ENCODE data around the gene GRIP2.

- TF ChIP-seq, protein P1, sequence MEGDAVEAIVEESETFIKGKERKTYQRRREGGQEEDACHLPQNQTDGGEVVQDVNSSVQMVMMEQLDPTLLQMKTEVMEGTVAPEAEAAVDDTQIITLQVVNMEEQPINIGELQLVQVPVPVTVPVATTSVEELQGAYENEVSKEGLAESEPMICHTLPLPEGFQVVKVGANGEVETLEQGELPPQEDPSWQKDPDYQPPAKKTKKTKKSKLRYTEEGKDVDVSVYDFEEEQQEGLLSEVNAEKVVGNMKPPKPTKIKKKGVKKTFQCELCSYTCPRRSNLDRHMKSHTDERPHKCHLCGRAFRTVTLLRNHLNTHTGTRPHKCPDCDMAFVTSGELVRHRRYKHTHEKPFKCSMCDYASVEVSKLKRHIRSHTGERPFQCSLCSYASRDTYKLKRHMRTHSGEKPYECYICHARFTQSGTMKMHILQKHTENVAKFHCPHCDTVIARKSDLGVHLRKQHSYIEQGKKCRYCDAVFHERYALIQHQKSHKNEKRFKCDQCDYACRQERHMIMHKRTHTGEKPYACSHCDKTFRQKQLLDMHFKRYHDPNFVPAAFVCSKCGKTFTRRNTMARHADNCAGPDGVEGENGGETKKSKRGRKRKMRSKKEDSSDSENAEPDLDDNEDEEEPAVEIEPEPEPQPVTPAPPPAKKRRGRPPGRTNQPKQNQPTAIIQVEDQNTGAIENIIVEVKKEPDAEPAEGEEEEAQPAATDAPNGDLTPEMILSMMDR (IDR thresholded peaks at IDR 0.05), result no peak
- TF ChIP-seq POLR2A (IDR thresholded peaks at IDR 0.05), result no peak
Measured at GRCh38 chr3:14533457-14533958, 6.6 kb downstream of the GRIP2 start.
